GM23248 (cell line): Measurements from ENCODE around the gene HMGN4. TPM values are rescaled to one million over a fixed set of nuclear protein-coding genes. Genes with fewer than 3 reads are reported as not detected.

Experiments
- DNase-seq: peaks from one replicate; pipeline ENCODE4 v3.0.0-alpha.2; 2015
- H2AFZ ChIP-seq: fragments of 200-600 bp; sonication (generic); 2 replicates; pipeline ENCODE4 v1.6.1; 2016; ENCODE audit warnings: antibody characterized with exemption
- H3F3A ChIP-seq: fragments of 200-600 bp; sonication (generic); 2 replicates; pipeline ENCODE4 v1.6.1; 2016; ENCODE audit warnings: mild to moderate bottlenecking, antibody characterized with exemption, mixed run types; ENCODE audit not compliant: insufficient read depth
- H3K27ac ChIP-seq: fragments of 200-600 bp; sonication (generic); 2 replicates; pipeline ENCODE4 v1.5.1; 2016; ENCODE audit warnings: mild to moderate bottlenecking
- H3K27me3 ChIP-seq: fragments of 200-600 bp; sonication (generic); replicated peaks from 2 replicates; pipeline ENCODE4 v1.6.1; 2016; ENCODE audit warnings: mild to moderate bottlenecking; ENCODE audit not compliant: insufficient read depth
- H3K36me3 ChIP-seq: fragments of 200-600 bp; sonication (generic); 2 replicates; pipeline ENCODE4 v1.6.1; 2016; ENCODE audit warnings: low read depth, mild to moderate bottlenecking
- H3K4me1 ChIP-seq: fragments of 200-600 bp; sonication (generic); 2 replicates; pipeline ENCODE4 v1.6.1; 2016; ENCODE audit warnings: mild to moderate bottlenecking; ENCODE audit not compliant: insufficient read depth
- H3K4me2 ChIP-seq: fragments of 200-600 bp; sonication (generic); one replicate; pipeline ENCODE4 v1.6.1; 2016; ENCODE audit warnings: mild to moderate bottlenecking; ENCODE audit not compliant: unreplicated experiment
- H3K4me3 ChIP-seq: fragments of 200-600 bp; sonication (generic); 2 replicates; pipeline ENCODE4 v1.5.1; 2016; ENCODE audit warnings: mild to moderate bottlenecking
- H3K79me2 ChIP-seq: fragments of 200-600 bp; sonication (generic); 2 replicates; pipeline ENCODE4 v1.6.1; 2016; ENCODE audit warnings: mild to moderate bottlenecking; ENCODE audit not compliant: insufficient read depth
- H3K9ac ChIP-seq: fragments of 200-600 bp; sonication (generic); 2 replicates; pipeline ENCODE4 v1.6.1; 2016; ENCODE audit warnings: mild to moderate bottlenecking
- H3K9me2 ChIP-seq: fragments of 200-600 bp; sonication (generic); 2 replicates; pipeline ENCODE4 v1.6.1; 2016; ENCODE audit warnings: mixed run types, mild to moderate bottlenecking, moderate library complexity; ENCODE audit not compliant: insufficient read depth
- H3K9me3 ChIP-seq: fragments of 200-600 bp; sonication (generic); one replicate; pipeline ENCODE4 v1.6.1; 2017; ENCODE audit warnings: low read depth
- H4K20me1 ChIP-seq: fragments of 200-600 bp; sonication (generic); 2 replicates; pipeline ENCODE4 v1.6.0; 2016; ENCODE audit not compliant: insufficient read depth
- EZH2 ChIP-seq: fragments of 200-600 bp; sonication (generic); IDR thresholded peaks from 2 replicates; pipeline ENCODE4 v1.6.1; 2018; ENCODE audit warnings: antibody characterized with exemption, mild to moderate bottlenecking; ENCODE audit not compliant: insufficient read depth, poor library complexity, severe bottlenecking
- EZH2phosphoT487 ChIP-seq: fragments of 200-600 bp; sonication (generic); IDR thresholded peaks from 2 replicates; pipeline ENCODE4 v1.6.1; 2018; ENCODE audit warnings: antibody characterized with exemption, moderate library complexity, mild to moderate bottlenecking, low read depth; ENCODE audit not compliant: insufficient read depth
- whole genome bisulfite sequencing, 2 experiments: methylation state at CpG; one replicate each; pipeline ENCODE4 v1.1.6; 2015 to 2017; ENCODE audit warnings: low lambda C conversion rate in 2 of 2, low coverage in 1 of 2; ENCODE audit errors: missing lambda C conversion rate in 2 of 2; 5-methylcytosine and 5-hydroxymethylcytosine counted together
- in situ Hi-C: fragments of 300-500 bp; cut with MboI; formaldehyde crosslinking; loops from 2 replicates; pipeline ENCODE4 v1.15.0; 2020
- polyA plus RNA-seq: library from polyadenylated mRNA; unstranded; fragments of >200 nt; fragmentation: Nextera tagmentation; extraction: Ambion mirVana; gene quantifications from 2 replicates; pipeline ENCODE4 v1.2.1, GENCODE V29; 2016
- total RNA-seq: library from RNA; depleted of rRNA; stranded (reverse); fragments of >200 nt; shearing (Covaris generic); gene quantifications from 2 replicates; pipeline ENCODE4 v1.2.3, GENCODE V29; 2014

The HMGN4 gene
- total and polyA plus RNA-seq, 2 experiments from 2014 or later = 67.1 to 87.2 TPM

- WGBS, 2 experiments = 2% methylated on average over 19 of the region's 19 CpGs
- DNase-seq = peak; percentile 95
- Histone ChIP-seq H3K4me2 (peak overlapping the region; percentile 78), H3K27me3 (no peaks in the 10 kb centered on the region), H3K4me1 (0 out of 2 replicates have a peak, but pooled peaks cover 8% of the 10 kb centered on the region), H3K9me3 (no peaks in the 10 kb centered on the region), H3K79me2 (no peaks in the 10 kb centered on the region), H2AFZ (peak overlapping the region; percentile 67; the same call in 1 of the 2 replicates), H4K20me1 (no peaks in the 10 kb centered on the region), H3K9me2 (no peaks in the 10 kb centered on the region), H3F3A (peaks cover 47% of the 10 kb centered on the region), H3K27ac (peak overlapping the region; percentile 71), H3K9ac (peak overlapping the region; percentile 50), H3K4me3 (peak overlapping the region; percentile 74), H3K36me3 (no peaks in the 10 kb centered on the region)
- in situ Hi-C loops = no loop called here
- TF ChIP-seq EZH2 = no peak
- TF ChIP-seq EZH2phosphoT487 = no peak
Measured at GRCh38 chr6:26553635-26554446, 15.7 kb downstream of the HMGN4 start.

GRCh38 chr6:26554447-26554696 is 16.2 kb downstream of the HMGN4 start:
- in situ Hi-C loops = no loop called here
- H3K4me3 ChIP-seq = peak overlapping the region; percentile 74
- no peak for DNase-seq
- no peaks in the 10 kb centered on the region for H3K27me3 ChIP-seq
- H3K27ac ChIP-seq = peak overlapping the region; percentile 71
- H4K20me1 ChIP-seq = no peaks in the 10 kb centered on the region
- 0 out of 2 replicates have a peak, but pooled peaks cover 8% of the 10 kb centered on the region for H3K4me1 ChIP-seq
- peak overlapping the region; percentile 51 for H2AFZ ChIP-seq
- peak overlapping the region; percentile 40 for H3K9ac ChIP-seq
- peak overlapping the region; percentile 78 for H3K4me2 ChIP-seq
- TF ChIP-seq EZH2phosphoT487 (no peak), EZH2 (no peak)
- H3K79me2 ChIP-seq = no peaks in the 10 kb centered on the region
- H3F3A ChIP-seq = peaks cover 50% of the 10 kb centered on the region
- WGBS, 2 experiments = 0 to 3% methylated on average over 1 of the region's 1 CpG
- no peaks in the 10 kb centered on the region for H3K36me3 ChIP-seq
- H3K9me2 ChIP-seq = no peaks in the 10 kb centered on the region
- no peaks in the 10 kb centered on the region for H3K9me3 ChIP-seq

GRCh38 chr6:26554697-26555504 is 16.7 kb downstream of the HMGN4 start:
- peak overlapping the region; percentile 78 for H3K4me2 ChIP-seq
- H3K9me2 ChIP-seq = no peaks in the 10 kb centered on the region
- no peaks in the 10 kb centered on the region for H3K9me3 ChIP-seq
- WGBS, 2 experiments = 0 to 1% methylated on average over 27 of the region's 27 CpGs
- in situ Hi-C loops = no loop called here
- no peaks in the 10 kb centered on the region for H4K20me1 ChIP-seq
- H3K4me1 ChIP-seq = 0 out of 2 replicates have a peak, but pooled peaks cover 8% of the 10 kb centered on the region
- H3K4me3 ChIP-seq = peak overlapping the region; percentile 74
- no peaks in the 10 kb centered on the region for H3K79me2 ChIP-seq
- peak; percentile 69 for DNase-seq
- peak overlapping the region; percentile 40 for H3K9ac ChIP-seq
- H2AFZ ChIP-seq = peak overlapping the region; percentile 51
- H3K36me3 ChIP-seq = no peaks in the 10 kb centered on the region
- no peaks in the 10 kb centered on the region for H3K27me3 ChIP-seq
- TF ChIP-seq EZH2phosphoT487 = no peak
- TF ChIP-seq EZH2 = no peak
- peaks cover 50% of the 10 kb centered on the region for H3F3A ChIP-seq
- peak overlapping the region; percentile 71 for H3K27ac ChIP-seq

- H2AFZ ChIP-seq = peak overlapping the region; percentile 42; the same call in 1 of the 2 replicates
- in situ Hi-C loops = no loop called here
- H3K79me2 ChIP-seq = no peaks in the 10 kb centered on the region
Measured at GRCh38 chr6:26555505-26556262, 17.5 kb downstream of the HMGN4 start.

More at GRCh38 chr6:26555505-26556262, 17.5 kb downstream of the HMGN4 start:
- peak overlapping the region; percentile 8; the same call in 1 of the 2 replicates for H3K27ac ChIP-seq
- TF ChIP-seq EZH2phosphoT487 = no peak
- no peak for TF ChIP-seq EZH2
- peaks cover 50% of the 10 kb centered on the region for H3F3A ChIP-seq
- peak; percentile 53 for DNase-seq
- H3K27me3 ChIP-seq = no peaks in the 10 kb centered on the region
- 0 out of 2 replicates have a peak overlapping the region, but pooled peaks have one; percentile 9 for H3K9ac ChIP-seq
- H3K4me1 ChIP-seq = 0 out of 2 replicates have a peak, but pooled peaks cover 8% of the 10 kb centered on the region
- no peaks in the 10 kb centered on the region for H3K36me3 ChIP-seq
- H3K4me3 ChIP-seq = peak overlapping the region; percentile 74
- no peaks in the 10 kb centered on the region for H4K20me1 ChIP-seq
- peak overlapping the region; percentile 78 for H3K4me2 ChIP-seq
- H3K9me3 ChIP-seq = no peaks in the 10 kb centered on the region
- WGBS, 2 experiments = 37 to 45% methylated on average over 19 of the region's 19 CpGs
- H3K9me2 ChIP-seq = no peaks in the 10 kb centered on the region
